Subcutaneous abdominal adipose tissue (tissue), 5 donors: ENCODE measurements around the gene MYH13.

Source experiments
- H3K27ac ChIP-seq: one replicate; pipeline ENCODE4 v1.7.0; 2013; ENCODE audit warnings: low read depth, mild to moderate bottlenecking, inconsistent platforms, low read length, moderate library complexity
- H3K27me3 ChIP-seq, 5 donors: one replicate each; pipeline ENCODE4 v1.7.0; 2013; ENCODE audit warnings: low read length in 5 of 5, inconsistent platforms in 1 of 5; ENCODE audit not compliant: control insufficient read depth in 5 of 5, insufficient read depth in 4 of 5
- H3K36me3 ChIP-seq, 5 donors: one replicate each; pipeline ENCODE4 v1.7.0; 2013; ENCODE audit warnings: low read length in 5 of 5; ENCODE audit not compliant: control insufficient read depth in 5 of 5, insufficient read depth in 5 of 5
- H3K4me1 ChIP-seq, 5 donors: one replicate each; pipeline ENCODE4 v1.7.0; 2013; ENCODE audit warnings: low read length in 5 of 5, mild to moderate bottlenecking in 3 of 5, moderate library complexity in 1 of 5; ENCODE audit not compliant: control insufficient read depth in 5 of 5, insufficient read depth in 5 of 5
- H3K4me3 ChIP-seq, 5 donors: one replicate each; pipeline ENCODE4 v1.7.0; 2013; ENCODE audit warnings: low read length in 5 of 5, low read depth in 1 of 5
- H3K9ac ChIP-seq, 5 donors: one replicate each; pipeline ENCODE4 v1.7.0; 2013; ENCODE audit warnings: low read length in 5 of 5, mild to moderate bottlenecking in 4 of 5, moderate library complexity in 3 of 5
- H3K9me3 ChIP-seq, 5 donors: one replicate each; pipeline ENCODE4 v1.7.0; 2013; ENCODE audit warnings: low read length in 5 of 5; ENCODE audit not compliant: control insufficient read depth in 5 of 5
- donor health status: healthy.
- donor health status: healthy.
- donor health status: healthy.
- donor health status: healthy.
- donor health status: healthy.

Gene MYH13

GRCh38 chr17:10392880-10393279 is 20.1 kb upstream of the MYH13 start:
- Histone ChIP-seq H3K9me3 (no peaks in the 10 kb centered on the region), H3K9ac (no peak overlapping the region), H3K4me3 (no peak overlapping the region), H3K27me3 (no peaks in the 10 kb centered on the region), H3K4me1 (no peaks in the 10 kb centered on the region), H3K36me3 (no peaks in the 10 kb centered on the region), H3K27ac (no peak overlapping the region)

- H3K27ac ChIP-seq, result no peak overlapping the region
These were observed 13.1 kb upstream of the MYH13 start for GRCh38 chr17:10385871-10386270.

GRCh38 chr17:10384175-10384574 is 11.4 kb upstream of the MYH13 start:
- Histone ChIP-seq H3K4me3 (no peak overlapping the region), H3K36me3 (no peaks in the 10 kb centered on the region), H3K27me3 (no peaks in the 10 kb centered on the region), H3K9me3 (no peaks in the 10 kb centered on the region), H3K4me1 (no peaks in the 10 kb centered on the region), H3K27ac (no peak overlapping the region), H3K9ac (no peak overlapping the region)

More at GRCh38 chr17:10385871-10386270, 13.1 kb upstream of the MYH13 start:
- H3K4me1 ChIP-seq, result no peaks in the 10 kb centered on the region
- H3K36me3 ChIP-seq, result no peaks in the 10 kb centered on the region
- no peak overlapping the region for H3K9ac ChIP-seq
- H3K27me3 ChIP-seq, result no peaks in the 10 kb centered on the region
- H3K4me3 ChIP-seq, result no peak overlapping the region
- H3K9me3 ChIP-seq, result no peaks in the 10 kb centered on the region

- Histone ChIP-seq H3K4me1 (no peaks in the 10 kb centered on the region), H3K27ac (no peak overlapping the region), H3K36me3 (no peaks in the 10 kb centered on the region), H3K27me3 (no peaks in the 10 kb centered on the region), H3K9me3 (no peaks in the 10 kb centered on the region), H3K9ac (no peak overlapping the region), H3K4me3 (no peak overlapping the region)
These were observed 8.0 kb upstream of the MYH13 start for GRCh38 chr17:10380631-10381408.

DNA sequence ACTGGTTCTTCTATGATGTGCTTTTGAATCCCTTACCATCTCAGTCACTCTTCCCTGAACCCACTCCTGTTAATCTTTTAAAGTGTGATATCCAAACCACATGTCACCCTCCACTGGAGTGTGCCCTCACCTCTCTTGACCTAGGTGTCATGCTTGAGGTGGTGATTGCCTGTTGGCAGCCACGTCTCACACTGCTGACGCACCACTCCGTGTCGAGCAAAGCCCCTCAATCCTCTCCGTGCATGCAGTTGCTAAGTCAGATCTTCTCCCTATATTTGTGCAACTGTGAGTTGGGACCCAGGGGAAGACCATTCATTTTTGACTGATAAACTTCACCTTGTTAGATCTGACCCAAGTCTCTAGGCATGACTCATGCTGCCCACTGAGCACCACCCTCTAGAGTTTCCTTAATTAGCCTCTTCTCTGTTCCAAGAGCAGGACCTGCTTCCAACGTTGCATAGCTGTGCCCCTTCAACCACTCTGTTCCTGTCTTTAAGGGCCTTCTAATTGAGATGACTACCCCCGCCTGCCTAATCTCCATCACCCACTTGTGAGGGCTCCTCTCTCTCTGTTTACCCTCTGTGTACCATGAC is 2.7 kb downstream of the MYH13 start:
- no peak overlapping the region for H3K9ac ChIP-seq
- no peak overlapping the region for H3K27ac ChIP-seq
- H3K4me3 ChIP-seq, result no peak overlapping the region
- no peaks in the 10 kb centered on the region for H3K9me3 ChIP-seq
- no peaks in the 10 kb centered on the region for H3K27me3 ChIP-seq
- no peaks in the 10 kb centered on the region for H3K36me3 ChIP-seq
- H3K4me1 ChIP-seq, result no peaks in the 10 kb centered on the region

GRCh38 chr17:10369239-10369638 is 3.6 kb downstream of the MYH13 start:
- no peak overlapping the region for H3K27ac ChIP-seq
- no peaks in the 10 kb centered on the region for H3K4me1 ChIP-seq
- no peaks in the 10 kb centered on the region for H3K27me3 ChIP-seq
- H3K9ac ChIP-seq, result no peak overlapping the region
- H3K4me3 ChIP-seq, result no peak overlapping the region
- H3K36me3 ChIP-seq, result no peaks in the 10 kb centered on the region
- no peaks in the 10 kb centered on the region for H3K9me3 ChIP-seq

GRCh38 chr17:10368561-10368960 is 4.2 kb downstream of the MYH13 start:
- Histone ChIP-seq H3K27me3 (no peaks in the 10 kb centered on the region), H3K36me3 (no peaks in the 10 kb centered on the region), H3K4me3 (no peak overlapping the region), H3K4me1 (no peaks in the 10 kb centered on the region), H3K27ac (no peak overlapping the region), H3K9me3 (no peaks in the 10 kb centered on the region), H3K9ac (no peak overlapping the region)

DNA sequence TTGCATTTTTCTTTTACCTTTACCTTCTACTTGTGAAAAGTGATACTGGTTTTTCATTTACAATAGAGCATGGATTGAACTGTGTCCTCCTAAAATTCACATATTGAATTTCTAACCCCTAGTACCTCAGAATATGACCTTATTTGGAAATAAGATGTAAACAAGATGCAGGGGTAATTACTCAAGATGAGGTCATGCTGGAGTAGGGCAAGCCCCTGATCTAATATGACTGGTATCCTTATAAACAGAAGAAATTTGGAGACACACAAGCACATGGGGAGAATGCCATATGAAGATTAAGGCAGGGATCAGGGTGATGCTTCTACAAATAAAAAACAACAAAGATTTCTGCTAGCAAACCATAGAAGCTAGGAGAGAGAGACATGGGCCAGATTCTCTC is 12.2 kb downstream of the MYH13 start:
- no peaks in the 10 kb centered on the region for H3K27me3 ChIP-seq
- H3K9me3 ChIP-seq, result no peaks in the 10 kb centered on the region
- no peak overlapping the region for H3K4me3 ChIP-seq
- no peak overlapping the region for H3K9ac ChIP-seq
- no peak overlapping the region for H3K27ac ChIP-seq
- H3K4me1 ChIP-seq, result no peaks in the 10 kb centered on the region
- no peaks in the 10 kb centered on the region for H3K36me3 ChIP-seq

- no peaks in the 10 kb centered on the region for H3K9me3 ChIP-seq
- H3K4me1 ChIP-seq, result no peaks in the 10 kb centered on the region
- no peak overlapping the region for H3K9ac ChIP-seq
- H3K27me3 ChIP-seq, result no peaks in the 10 kb centered on the region
- H3K4me3 ChIP-seq, result no peak overlapping the region
- H3K36me3 ChIP-seq, result no peaks in the 10 kb centered on the region
- no peak overlapping the region for H3K27ac ChIP-seq
These were observed 15.0 kb downstream of the MYH13 start for GRCh38 chr17:10357768-10358167.

- Histone ChIP-seq H3K9ac (no peak overlapping the region), H3K9me3 (no peaks in the 10 kb centered on the region), H3K4me1 (no peaks in the 10 kb centered on the region), H3K27me3 (no peaks in the 10 kb centered on the region), H3K4me3 (no peak overlapping the region), H3K27ac (no peak overlapping the region), H3K36me3 (no peaks in the 10 kb centered on the region)
These were observed 18.2 kb downstream of the MYH13 start for GRCh38 chr17:10354651-10355050.
